Measurements from ENCODE around the gene HK1.

- TF ChIP-seq CTCF (conservative IDR thresholded peaks at IDR 0.05 in 1 of 2, IDR thresholded peaks at IDR 0.05 in 1 of 2; ENCODE audit: low read depth in 1 of 2, low read length in 2 of 2) (no peak), EZH2 (IDR thresholded peaks at IDR 0.05; ENCODE audit: low read length, missing control alignments) (no peak)
These were observed 41.6 kb downstream of the HK1 start for GRCh38 chr10:69319841-69320316.
